OCI-LY1 (cell line): ENCODE results near the gene ATXN7L1.

ENCODE experiments used
- EZH2 ChIP-seq: fragments of 200-600 bp; sonication (generic), shearing (Covaris generic); IDR thresholded peaks from 2 replicates; pipeline ENCODE4 v1.8.0; 2017; ENCODE audit warnings: borderline replicate concordance, mixed run types, mild to moderate bottlenecking, antibody characterized with exemption, low read length, moderate library complexity, mixed read lengths
- TF ChIP-seq, protein P1 (sequence below): fragments of 200-600 bp; sonication (generic), shearing (Covaris generic); IDR thresholded peaks from 2 replicates; pipeline ENCODE4 v1.5.1; 2017; ENCODE audit warnings: mild to moderate bottlenecking, antibody characterized with exemption, low read length, moderate library complexity, mixed read lengths

GRCh38 chr7:105876091-105876963 is at the start of gene ATXN7L1:
- TF ChIP-seq, protein P1, sequence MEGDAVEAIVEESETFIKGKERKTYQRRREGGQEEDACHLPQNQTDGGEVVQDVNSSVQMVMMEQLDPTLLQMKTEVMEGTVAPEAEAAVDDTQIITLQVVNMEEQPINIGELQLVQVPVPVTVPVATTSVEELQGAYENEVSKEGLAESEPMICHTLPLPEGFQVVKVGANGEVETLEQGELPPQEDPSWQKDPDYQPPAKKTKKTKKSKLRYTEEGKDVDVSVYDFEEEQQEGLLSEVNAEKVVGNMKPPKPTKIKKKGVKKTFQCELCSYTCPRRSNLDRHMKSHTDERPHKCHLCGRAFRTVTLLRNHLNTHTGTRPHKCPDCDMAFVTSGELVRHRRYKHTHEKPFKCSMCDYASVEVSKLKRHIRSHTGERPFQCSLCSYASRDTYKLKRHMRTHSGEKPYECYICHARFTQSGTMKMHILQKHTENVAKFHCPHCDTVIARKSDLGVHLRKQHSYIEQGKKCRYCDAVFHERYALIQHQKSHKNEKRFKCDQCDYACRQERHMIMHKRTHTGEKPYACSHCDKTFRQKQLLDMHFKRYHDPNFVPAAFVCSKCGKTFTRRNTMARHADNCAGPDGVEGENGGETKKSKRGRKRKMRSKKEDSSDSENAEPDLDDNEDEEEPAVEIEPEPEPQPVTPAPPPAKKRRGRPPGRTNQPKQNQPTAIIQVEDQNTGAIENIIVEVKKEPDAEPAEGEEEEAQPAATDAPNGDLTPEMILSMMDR: peak; percentile 29
- no peak for TF ChIP-seq EZH2
